HG03095 (cell line): ENCODE data around the gene SYT12.
A peak's percentile ranks its signal among the peaks of the same experiment; 100 is the strongest.

Experiments used
- ATAC-seq: cut with Tn5 transposase; IDR thresholded peaks from one replicate; pipeline ENCODE4 v1.9.1; 2021; ENCODE audit warnings: moderate library complexity; ENCODE audit not compliant: unreplicated experiment

SYT12 gene

DNA sequence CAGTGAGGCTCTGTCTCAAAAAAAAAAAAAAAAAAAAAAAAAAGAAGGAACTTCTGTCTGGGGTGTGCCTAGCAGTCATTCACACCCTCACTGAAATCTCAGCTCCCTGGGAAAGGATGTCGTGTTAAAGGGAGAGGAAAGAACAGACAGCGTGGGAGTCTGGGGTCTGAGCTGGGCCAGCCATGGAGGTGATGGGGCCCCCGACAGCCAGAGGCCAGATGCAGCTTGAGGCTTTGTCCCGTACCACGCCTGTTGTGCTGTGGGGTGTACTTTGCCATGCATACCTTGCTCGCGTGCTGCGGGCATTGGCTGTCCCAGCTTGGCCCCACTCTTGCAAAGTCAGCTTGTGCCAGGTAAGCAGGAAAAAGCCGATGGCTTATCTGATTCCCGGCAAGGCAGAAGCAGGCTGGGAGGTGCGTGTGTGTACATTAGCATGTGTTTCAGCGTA, 4.6 kb downstream of the SYT12 start:
- no peak for ATAC-seq

DNA sequence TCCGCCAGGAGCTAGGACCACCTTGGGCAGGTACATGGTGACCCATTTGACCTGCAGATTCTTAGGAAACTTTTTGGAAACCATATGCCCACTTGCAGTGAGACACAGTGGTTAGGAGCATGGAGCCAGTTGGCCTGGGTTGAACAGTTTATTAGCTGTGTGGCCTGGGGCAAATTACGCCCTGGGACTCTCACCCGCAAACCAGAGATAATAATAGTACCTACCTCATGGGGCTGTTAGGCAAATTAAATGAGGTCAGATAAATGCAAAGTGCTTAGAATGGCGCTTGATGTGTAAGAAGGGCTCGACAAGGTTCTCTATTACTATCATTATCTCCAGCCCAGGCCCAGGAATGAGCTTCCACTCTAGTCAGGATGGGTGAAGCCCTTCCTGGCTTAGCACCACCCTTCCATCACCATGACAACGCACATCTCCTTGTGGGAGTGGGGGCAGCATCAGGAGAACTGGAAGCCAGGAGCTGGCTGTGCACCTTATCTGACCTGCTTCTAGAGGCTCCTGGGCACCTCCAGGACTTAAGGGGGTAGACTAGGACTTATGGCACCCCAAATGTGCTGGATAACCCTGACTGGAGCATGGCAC, 5.1 kb downstream of the SYT12 start:
- peak; percentile 63 for ATAC-seq

DNA sequence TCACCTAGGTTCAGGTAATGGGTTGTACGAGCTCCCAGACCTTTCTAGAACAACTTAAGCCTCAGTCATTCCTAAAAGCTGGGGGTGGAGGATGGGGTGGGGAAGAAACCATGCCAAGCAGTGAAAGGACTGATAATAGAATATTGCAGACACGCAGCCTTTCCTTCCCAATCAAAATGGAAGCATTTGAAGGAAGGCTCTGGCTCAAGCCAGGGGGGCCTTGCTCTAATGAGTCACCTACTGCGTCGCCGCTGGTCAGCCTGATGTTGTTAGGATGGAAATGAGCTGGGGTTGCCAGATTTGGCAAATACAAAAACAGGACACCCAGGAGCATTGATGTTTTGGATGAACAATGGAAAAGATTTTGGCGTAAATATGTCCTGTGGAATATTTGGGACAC, 6.2 kb downstream of the SYT12 start:
- no peak for ATAC-seq

DNA sequence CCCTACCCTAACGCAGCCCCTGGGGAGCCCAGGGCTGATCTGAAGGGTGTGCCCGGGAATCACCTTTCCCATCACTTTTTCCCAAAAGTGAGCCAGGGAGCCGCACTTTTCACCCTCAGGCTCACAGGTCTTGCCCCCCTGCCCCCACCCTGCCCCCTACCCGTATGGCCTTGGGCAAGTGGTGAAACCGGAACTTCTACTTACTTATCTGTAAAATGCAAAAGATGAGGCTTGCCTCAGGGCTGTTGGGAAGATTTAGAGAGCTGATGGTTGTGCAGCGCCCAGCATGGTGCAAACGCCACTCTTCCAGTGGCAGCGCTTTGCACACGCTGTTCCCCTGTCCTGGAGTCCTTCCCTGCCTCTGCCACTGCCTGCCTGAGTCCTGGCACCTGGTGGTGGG, 8.0 kb downstream of the SYT12 start:
- no peak for ATAC-seq

DNA sequence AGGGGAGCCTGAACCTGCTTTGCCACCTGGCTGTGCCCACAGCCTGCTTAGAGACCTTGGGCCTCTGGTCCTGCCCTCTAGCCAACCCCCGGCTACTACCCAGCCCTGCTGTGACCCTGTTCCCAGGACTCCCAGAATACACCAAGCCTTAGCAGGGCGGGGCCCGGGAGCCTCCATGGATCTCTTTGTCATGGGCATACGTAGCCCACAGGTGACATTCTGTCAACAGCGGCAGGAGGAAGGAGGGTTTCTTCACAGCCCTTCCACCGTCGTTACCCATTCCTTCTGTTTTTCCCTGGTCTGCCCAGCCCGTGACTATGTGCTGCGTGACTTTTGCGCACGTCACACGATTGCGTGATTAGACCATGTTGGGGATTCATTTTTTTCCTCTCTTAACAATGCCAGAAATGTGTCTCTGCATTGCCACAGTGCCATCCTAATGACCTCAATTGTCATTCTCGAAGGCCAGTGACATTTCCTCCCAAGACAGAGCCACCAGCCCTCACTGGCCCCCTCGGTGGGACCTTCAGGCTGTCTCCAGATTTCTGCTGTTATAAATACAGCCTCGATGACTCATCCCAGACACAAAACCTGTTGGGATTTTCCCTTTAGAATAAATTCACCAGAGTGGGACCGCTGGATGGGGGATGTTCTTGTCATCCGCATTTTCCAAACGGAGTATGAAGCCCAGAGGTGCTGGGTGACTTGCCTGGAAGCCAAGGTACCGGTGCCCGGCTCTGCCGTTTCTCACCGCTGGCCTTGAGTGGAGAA, 9.0 kb downstream of the SYT12 start:
- ATAC-seq: no peak

DNA sequence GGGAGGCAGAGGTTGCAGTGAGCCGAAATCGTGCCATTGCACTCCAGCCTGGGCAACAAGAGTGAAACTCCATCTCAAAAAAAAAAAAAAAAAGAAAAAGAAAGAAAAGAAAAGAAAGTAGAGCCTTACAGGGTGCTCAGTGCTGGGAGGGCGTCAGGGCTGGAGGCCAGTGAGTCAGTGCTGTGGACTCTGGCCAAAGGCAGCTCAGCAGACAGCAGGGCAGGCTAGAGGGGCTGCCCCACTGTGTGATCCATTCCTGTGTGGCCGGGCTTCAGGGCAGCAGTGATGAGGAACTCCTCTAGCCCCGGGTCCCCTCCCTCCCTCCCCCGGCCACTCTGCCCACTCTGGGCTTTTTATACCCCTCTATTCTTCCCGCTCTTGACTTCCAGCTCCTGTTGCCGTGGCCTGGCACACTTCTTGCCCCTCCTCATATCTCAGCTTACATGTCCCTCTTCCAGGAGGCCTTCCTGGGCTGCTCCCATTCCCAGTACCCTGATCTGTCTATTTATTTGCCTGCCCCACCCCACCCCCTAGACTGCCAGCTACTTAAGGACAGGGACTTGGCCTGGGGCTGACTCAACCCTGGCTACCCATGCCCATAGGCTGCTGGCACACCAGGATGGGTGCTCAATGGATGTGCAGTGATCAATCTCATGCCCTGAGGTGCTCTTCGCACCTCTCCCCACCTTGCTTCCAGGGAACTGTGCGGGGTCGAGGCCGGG, 10.1 kb downstream of the SYT12 start:
- no peak for ATAC-seq

DNA sequence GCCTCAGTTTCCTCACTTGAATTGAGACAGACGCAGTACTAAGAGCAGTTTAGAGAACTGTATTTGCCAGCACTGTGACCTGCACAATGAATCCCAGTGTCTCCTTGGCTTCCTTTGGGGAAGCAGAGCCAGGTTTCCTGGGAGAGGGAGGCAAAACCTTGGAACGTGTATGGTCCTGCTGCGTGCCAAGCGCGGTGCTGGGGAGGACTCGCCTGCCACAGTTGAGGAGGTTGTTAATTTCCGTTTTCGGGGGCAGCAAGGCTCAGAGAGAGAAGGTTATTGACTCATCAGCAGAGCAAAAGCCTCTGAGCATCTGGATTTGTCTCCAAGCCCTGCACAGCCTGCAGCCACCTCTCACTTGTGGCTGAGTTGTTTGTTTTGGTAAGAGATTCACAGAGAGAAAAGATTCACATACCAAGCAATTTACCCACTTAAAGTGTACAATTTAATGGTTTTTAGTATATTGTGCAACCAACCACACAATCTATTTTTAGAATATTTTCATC, 10.8 kb downstream of the SYT12 start:
- ATAC-seq: no peak

DNA sequence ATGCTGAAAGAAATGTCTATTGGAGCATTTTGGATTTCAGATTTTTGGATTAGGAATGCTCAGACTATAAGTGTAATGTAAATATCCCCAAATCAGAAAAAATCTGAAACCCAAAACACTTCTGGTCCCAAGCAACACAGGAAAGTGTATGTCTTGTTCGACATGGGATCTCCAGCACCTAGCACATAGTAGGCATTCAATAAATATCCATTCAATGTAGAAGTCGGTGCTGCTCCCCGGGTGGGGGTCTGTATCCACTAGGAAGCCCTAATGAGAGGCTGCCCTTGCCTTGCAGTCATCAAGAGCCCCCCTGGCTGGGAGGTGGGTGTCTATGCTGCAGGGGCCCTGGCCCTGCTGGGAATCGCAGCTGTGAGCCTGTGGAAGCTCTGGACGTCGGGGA, 11.4 kb downstream of the SYT12 start:
- no peak for ATAC-seq

DNA sequence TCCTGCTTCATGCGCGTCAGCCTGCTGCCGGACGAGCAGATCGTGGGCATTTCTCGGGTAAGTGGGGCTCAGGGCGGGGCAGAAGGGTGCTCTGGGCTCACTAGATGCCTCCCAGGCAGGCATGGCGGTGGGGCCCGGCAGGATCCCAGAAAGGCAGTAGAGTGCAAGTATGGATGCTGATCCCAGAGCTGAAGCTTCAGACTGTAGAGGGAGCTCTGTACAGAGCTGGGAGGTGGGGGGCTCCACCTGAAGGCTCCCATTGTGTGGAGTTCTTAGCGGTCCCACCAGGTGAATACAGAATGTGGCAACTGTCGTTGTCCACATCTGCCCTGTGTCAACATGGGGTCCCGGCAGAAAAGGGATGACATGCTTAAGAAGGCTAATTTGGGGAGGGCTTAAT, 17.2 kb downstream of the SYT12 start:
- ATAC-seq: no peak

DNA sequence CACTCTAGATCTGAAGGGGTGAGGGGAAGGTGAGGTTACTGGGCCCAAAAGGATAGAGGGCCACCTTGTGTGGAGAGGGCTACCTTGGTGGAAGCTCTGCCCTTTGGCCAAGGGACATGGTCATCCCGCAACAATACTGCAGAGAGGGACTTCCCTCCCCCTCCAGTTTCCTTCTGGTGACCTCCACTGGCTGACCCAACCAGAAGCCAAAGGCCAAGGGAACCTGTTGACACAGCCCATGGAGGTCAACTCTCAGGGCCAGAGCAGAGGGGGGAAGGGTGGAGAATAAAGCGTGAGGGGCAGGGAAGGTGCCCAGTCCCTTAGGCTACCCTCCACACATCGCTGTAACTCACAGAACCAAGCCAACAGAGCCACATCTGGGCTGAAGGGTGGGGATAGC, 18.7 kb downstream of the SYT12 start:
- ATAC-seq: no peak

DNA sequence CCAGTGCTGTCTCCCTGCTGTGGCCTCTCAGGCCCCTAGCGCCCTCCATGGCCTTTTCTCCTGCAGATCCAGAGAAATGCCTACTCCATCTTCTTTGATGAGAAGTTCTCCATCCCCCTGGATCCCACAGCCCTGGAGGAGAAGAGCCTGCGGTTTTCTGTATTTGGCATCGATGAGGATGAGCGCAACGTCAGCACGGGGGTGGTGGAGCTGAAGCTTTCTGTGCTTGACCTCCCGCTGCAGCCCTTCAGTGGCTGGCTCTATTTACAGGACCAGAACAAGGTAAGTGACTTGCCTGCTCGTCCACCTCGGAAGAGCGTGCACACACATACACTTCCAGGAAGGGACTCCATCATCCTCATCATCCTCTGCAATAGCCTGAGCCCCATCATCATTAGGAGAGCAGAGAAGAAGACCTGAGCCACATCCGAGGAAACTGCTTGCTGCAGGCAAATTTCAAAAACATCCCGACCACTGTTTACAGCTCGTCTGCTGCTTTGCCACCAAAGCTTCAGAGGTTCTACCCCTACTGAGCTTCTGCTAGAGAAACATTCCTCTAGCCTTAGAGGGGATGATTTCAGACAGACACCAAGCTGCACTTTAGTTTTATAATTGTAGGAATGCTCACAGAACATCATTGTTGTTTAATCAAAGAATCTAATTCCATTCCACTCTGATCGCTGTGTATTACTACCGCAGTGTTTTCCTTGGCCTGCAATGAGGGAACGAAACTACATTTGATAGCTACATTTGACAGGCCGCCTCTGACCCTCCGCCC, 20.8 kb downstream of the SYT12 start:
- ATAC-seq: no peak

DNA sequence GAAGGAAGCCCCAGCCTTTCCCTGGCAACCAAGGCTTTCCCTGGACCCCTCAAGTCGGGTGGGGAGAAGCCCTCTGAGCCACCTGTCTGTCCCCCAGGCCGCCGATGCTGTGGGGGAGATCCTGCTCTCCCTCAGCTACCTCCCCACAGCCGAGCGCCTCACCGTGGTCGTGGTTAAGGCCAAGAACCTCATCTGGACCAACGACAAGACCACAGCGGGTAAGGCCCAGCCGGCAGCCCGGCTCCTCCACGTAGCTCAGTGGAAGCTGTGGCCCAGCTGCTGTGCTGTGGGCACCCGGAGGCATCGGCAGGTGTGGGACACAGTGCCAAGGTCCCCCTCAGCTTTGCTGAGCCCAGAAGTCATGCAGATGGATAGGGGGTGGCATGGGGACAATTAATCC, 21.6 kb downstream of the SYT12 start:
- no peak for ATAC-seq

DNA sequence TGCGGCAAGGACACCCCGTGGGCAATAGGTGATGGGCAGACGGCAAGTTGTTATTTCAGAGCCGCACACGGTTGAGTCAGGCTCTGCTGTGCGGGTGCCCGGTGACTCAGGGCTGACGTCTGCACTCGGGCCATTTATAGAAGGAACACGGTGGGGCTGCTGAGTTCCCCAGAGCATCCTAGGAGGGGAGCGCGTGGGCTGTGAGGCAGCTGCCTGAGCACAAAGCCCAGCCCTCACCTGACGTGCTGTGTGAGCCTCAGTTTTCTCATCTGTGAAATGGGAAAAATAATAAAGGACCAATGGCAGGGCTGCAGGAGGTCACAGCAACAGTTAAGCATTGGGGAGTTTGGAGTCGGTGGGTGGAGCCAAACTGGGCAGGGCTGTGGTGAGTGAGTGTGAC, 22.4 kb downstream of the SYT12 start:
- no peak for ATAC-seq

DNA sequence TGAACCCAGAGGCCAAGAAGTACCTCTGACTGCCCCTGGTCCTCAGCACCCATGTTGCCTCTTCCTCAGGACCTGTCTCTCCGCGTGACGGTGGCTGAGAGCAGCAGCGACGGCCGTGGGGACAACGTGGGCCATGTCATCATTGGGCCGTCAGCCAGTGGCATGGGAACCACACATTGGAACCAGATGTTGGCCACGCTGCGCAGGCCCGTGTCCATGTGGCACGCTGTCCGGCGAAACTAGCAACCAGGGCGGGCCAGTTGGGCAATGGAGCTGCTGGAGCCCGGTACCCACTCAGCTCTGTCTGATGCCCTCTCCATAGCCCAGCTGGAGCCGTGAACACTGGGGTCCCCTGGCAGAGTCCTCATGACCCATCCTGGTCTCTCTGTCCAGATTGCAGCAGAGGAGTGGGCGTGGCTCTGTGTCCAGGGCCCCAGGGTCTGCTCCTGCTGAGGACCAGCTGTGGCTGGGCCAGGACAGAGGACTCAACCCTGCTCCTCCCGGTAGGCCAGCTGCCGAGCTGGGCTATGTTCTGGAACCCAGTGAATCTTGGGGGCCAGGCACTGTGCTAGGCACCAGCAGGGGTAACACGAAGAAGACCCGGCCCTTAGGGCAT, 25.7 kb downstream of the SYT12 start:
- no peak for ATAC-seq

DNA sequence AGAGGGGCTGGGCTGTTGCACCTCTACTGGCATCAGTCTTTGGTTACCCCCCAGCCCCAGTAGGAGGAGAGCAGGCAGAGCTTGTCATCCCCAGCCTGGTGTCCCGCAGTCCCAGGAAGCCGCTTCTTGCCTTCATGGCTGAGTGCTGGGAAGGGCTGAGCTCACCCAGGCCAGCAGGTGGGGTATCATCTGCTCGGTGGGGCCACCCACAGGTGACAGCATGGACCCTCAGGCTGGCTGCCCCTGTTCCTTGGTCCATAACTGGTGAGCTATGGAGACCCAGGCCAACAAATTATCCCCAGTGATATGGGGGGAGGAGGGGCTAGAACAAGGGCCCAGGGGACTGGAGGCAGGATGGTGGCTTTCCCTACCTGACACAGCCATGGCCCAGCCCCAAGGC, 27.2 kb downstream of the SYT12 start:
- no peak for ATAC-seq

DNA sequence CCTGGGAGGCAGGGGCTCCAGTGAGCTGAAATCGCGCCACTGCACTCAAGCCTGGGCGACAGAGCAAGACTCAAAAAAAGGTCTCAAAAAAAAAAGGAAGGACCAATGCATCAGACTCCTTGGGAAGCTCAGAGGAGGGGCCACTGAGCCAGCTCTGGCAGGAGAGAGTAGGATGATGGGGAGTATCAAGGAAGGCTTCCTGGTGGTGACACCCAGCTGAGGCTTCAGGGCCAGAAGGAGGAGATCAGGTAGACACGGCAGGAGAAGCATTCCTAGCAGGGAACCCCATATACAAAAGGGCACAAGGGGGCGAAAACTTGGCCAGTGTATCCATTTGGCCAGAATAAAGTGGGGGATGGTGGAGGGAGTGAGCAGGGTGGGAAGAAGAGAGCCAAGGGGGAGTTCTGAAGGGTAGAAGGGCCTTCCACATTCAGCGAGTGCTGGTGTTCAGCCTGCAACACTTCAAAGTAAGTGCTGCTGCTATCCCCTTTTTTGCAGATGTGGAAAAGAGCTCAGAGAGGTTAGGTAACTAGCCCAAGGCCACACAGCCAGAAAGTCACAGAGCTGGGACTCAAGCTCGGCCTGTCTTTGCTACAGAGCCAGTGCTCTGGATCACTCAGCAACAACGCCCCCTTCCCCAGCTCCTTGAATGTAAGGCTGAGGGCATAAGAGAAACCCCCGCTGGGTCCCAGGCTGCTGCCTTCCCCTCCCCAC, 28.4 kb downstream of the SYT12 start:
- no peak for ATAC-seq

DNA sequence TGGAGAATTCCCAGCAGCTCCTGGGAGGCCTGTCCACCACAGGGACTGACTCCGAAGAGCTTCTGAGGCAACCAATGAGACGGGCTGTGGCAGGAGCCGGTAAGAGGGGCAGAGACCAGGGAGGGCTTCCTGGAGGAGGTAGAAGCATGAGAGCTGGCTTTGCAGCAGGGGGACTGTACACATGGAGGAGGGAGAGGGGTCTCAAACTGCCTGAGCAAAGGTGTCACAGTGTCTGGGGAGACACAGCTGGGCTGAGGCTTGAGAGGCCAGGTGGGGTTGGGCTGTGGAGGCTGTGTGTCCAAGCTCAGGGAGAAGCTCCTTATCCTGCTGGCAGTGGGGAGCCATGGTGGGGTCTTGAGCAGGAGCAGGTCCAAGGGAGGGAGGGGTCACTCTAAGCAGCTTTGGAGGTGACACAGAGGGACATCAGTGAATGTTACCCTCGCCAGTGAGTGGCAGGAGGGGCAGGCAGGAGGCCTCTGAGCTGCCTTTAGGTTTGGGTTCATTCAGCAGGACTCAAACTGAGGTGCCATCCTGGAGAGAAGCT, 29.1 kb downstream of the SYT12 start:
- no peak for ATAC-seq

DNA sequence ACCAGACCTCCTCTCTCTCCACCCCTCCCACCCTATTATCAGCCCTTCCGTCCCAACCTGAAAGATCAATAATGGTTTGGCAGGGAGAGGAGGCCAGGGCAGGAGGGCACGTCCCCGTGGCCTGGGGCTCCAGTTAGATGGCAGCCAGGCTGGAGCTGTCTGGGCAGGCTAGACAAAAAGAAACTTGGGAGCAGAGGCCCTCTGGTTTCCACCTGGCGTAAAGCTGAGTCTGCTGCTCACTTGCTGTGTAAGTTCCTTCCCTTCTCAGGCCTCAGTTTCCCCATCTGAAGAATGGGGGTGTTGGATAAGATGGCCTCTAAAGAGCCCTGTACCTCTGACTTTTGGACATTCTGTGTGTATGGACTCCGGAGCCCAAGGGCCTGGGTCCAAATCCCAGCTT, 30.0 kb downstream of the SYT12 start:
- no peak for ATAC-seq

DNA sequence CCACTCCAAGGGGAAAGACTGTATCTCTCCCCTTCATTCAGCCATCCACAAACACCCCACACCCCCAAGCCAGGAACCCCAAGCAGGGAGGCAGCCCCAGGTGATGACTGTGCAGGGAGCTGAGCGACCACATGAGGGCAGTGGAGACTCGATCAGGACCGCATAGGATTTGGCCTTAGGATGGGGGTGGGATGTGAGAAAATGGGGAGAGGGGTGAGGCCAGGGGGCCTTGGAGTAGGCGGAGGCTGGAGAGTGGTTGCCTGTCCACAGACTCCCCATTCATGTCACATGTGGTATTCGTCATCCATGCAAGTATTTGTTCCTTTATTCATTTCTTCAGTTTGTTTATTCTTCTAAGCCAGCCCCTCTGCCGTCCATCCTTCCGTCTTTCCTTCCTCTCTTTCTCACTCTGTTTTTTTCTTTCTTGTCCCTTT, 31.0 kb downstream of the SYT12 start:
- no peak for ATAC-seq

DNA sequence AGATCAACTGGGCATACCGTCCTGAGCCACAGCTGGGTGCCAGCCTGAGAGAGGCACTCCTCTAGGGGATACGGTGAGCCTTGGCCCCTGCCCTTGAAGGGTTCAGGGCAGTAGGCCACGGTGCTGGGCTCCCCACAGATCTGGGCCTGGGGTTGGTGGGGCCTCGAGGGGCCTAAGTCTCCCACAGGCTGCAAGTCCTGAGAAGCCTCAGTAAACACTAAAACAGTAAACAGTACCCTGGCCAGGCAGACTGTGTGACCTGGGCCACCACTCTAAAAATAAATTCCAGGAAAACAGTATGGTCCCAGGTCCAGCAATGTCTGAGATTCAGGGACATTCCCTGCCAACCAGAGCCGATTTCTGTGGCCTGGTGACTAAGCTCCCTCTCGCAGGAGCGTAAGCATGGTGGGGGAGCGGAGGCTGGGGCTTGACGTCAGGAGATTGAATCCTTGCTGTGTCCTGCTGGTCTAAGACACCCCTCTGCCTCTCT, 31.5 kb downstream of the SYT12 start:
- no peak for ATAC-seq
